Fibroblast of mammary gland (primary cell): ENCODE results near the gene HGS.

Experiments
- DNase-seq: peaks from one replicate; pipeline ENCODE4 v3.0.0-alpha.2; 2010; ENCODE audit warnings: low read depth
- H3K4me3 ChIP-seq: 2 replicates; pipeline ENCODE4 v1.5.1; 2011; ENCODE audit warnings: low read depth, mild to moderate bottlenecking, low read length, moderate library complexity; ENCODE audit not compliant: control insufficient read depth
- TF ChIP-seq, protein P1 (sequence below): conservative IDR thresholded peaks from 2 replicates; pipeline ENCODE4 v1.5.1; 2011; ENCODE audit warnings: low read depth, low read length, inconsistent platforms; ENCODE audit not compliant: control insufficient read depth, insufficient read depth

HGS gene

DNA sequence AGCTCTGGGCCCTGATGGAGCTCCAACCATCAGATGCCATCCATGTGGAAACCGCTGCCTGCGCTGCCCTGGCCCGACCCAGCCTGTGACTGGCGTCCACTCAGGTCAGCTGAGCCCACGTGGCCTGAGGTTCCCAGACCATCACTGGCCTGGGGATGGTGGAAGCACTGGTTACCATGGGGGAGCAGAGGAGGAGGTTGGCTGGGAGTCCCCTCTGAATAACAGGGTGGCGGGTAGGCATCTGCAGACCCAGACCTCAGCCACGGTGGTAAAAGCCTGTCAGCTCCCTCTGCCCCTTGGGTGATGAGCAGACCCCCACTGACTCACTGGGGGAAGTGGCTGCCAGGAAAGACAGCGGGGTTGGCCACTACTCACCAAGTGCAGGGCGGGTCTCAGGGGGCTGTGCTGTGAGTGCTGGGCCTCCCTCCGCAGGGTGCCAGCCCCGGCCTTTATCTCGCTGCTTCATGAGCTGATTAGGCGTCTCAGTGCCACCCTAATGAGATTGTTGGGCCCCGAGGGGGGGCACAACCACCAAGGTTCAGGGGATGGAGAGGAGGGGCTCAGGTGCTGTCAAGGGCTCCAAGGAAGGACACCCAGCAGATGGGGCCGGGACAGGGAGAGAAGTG, 27.6 kb upstream of the HGS start, which contains the start of gene PDE6G:
Gene PDE6G, minus strand, starts transcription at position 425 of the 626 bp plus-strand sequence. CDS start 3,237 bp downstream, outside the sequence.
- H3K4me3 ChIP-seq, result no peak within 1 kb of the TSS
- TF ChIP-seq, protein P1, sequence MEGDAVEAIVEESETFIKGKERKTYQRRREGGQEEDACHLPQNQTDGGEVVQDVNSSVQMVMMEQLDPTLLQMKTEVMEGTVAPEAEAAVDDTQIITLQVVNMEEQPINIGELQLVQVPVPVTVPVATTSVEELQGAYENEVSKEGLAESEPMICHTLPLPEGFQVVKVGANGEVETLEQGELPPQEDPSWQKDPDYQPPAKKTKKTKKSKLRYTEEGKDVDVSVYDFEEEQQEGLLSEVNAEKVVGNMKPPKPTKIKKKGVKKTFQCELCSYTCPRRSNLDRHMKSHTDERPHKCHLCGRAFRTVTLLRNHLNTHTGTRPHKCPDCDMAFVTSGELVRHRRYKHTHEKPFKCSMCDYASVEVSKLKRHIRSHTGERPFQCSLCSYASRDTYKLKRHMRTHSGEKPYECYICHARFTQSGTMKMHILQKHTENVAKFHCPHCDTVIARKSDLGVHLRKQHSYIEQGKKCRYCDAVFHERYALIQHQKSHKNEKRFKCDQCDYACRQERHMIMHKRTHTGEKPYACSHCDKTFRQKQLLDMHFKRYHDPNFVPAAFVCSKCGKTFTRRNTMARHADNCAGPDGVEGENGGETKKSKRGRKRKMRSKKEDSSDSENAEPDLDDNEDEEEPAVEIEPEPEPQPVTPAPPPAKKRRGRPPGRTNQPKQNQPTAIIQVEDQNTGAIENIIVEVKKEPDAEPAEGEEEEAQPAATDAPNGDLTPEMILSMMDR, result no peak

DNA sequence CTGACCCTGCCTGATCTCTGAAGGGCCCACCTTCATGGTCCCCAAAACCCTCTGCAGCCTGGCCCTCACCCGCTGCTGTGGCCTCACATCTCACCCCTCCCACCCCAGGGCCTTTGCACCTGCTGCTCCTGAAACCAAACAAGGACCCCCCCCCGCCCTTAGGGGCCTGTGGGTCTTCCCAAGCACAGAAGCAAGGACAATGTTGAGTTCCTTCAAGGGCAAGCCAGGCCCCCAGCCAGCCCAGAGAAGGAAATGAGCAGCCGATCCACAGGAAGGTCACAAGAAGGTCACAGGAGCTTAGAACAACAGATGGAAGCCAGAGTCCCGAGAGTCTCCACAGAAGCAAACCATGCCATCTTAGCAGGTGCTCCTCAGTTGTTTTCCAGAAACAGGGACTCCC, 27.0 kb upstream of the HGS start:
- DNase-seq, result no peak
- H3K4me3 ChIP-seq, result no peak overlapping the region
- TF ChIP-seq, protein P1, result no peak

More for the DNA sequence above, 27.6 kb upstream of the HGS start, which contains the start of gene PDE6G:
- DNase-seq, result no peak

DNA sequence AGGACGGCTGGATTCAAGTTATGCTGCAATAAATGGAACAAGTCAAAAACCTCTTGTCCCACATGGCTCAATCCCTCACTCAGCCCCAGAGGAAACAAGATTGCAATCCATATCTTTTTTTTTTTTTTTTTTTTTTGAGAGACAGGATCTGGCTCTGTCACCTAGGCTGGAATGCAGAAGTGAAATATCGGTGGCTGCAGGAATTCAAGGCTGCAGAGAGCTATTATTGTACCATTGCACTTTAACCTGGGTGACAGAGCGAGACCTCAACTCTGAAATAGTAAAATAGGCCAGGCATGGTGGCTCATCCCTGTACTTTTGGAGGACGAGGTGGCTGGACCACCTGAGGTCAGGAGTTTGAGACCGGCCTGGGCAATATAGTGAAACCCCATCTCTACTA, 24.8 kb upstream of the HGS start:
- DNase-seq, result no peak
- TF ChIP-seq, protein P1, result no peak
- no peak overlapping the region for H3K4me3 ChIP-seq

DNA sequence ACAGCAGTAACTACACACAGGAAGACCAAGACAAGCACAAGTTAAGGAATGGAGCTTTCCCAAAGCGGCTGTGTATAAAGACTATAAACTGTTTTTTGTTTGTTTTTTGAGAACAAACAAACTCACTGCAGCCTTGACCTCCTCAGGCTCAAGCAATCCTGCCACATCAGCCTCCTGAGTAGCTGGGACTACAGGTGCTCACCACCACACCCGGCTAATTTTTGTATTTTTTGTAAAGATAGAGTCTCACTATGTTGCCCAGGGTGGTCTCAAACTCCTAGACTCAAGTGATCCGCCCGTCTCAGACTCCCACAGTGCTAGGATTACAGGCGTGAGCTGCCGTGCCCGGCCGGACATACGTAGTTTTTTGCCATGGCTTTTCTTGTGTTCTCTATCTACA, 23.4 kb upstream of the HGS start:
- no peak for DNase-seq
- TF ChIP-seq, protein P1, result no peak
- H3K4me3 ChIP-seq, result no peak overlapping the region

DNA sequence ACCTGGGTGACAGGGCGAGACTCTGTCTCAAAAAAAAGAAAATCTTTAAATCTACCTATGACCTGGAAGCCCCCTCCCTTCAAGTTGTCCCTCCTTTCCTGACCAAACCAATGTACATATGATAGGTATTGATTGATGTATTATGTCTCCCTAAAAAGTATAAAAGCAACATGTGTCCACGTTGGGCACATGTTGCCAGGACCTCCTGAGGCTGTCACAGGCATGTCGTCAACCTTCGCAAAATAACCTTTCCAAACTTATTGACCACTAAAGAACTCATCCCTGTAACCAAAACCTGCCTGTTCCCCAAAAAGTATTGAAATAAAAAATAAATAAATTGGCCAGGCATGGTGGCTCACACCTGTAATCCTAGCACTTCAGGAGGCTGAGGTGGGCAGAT, 21.8 kb upstream of the HGS start:
- no peak for DNase-seq
- H3K4me3 ChIP-seq, result no peak overlapping the region
- TF ChIP-seq, protein P1, result no peak

DNA sequence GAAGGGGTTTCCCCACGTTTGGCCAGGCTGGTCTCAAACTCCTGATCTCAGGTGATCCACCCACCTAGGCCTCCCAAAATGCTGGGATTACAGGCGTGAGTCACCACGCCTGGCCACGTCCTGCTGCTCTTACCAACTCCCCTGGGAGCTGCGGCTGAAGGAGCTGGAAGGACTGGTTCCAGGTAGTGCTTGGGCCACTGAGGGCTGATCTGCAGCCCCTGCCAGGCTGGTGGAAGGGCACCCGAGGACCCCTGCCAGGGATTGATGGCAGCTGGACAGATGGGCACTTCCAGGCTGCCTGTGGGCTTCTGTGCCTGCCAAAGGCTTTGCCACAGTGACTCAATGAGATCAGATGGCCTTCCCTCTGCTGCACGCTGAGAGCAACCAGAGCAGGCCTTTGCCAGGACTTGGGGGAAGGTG, 19.8 kb upstream of the HGS start:
- peak; percentile 25 for DNase-seq
- no peak overlapping the region for H3K4me3 ChIP-seq
- TF ChIP-seq, protein P1, result no peak
